Measurements from ENCODE around the gene LLCFC1.

Gene LLCFC1

DNA sequence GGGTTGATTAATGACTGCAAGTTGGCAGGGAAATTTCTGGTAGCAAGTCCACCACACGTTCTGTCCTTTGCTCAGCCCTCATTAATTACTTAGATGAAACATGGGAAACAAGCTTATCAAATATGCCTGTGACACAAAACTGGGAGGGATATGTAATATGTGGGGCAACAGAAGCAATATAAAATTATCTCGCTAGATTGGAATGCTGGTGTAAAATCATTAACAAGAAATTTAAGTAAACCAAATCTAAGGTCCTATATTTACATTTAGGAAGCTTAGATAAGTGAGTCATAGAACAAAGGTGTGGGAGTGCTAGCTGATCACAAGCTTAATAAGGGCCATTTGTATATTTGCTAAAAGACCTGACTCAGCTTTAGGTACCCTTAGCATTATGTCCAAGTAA lies 29.3 kb upstream of the LLCFC1 start:
- no peak for DNase-seq (ENCODE audit: extremely low read depth in 1 of 2, low read depth in 1 of 2)

DNA sequence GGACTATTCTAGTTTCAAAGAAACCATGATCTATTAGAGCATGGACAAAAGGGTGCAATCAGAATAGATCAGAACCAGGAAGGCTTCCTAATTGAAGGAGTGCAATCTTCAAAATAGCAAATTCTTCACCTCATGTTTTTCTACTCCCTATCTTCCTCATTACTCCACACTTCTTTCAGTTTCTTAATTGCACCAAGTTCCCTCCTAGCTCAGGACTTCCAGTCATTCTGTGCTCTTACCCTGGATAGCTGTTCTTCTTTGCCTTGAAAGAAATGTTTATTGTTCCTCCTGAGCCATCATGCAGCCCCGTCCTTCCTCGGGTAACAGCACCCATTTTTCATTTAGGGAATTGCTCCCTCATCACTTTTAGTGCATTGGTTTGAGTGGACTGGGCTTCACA lies 28.8 kb upstream of the LLCFC1 start:
- DNase-seq (ENCODE audit: extremely low read depth in 1 of 2, low read depth in 1 of 2): no peak

DNA sequence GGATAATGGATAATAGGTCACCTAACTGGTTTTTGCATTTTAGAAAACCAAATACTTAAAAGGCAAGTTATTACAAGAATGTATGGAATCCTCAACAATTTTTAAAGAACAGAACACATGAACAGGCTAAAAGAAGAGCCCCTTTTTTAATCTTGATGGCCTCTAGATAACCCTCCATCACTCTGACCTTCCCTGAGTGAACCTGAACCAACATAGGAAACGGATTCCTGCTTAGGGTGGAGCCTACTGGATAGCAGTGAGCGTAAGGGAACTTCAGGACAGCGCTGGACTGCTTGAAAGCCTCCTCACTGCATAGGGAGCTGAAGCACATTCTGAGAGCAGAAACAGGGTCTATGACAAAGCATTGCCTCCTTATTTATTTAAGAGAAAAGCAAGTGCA lies 26.2 kb upstream of the LLCFC1 start:
- no peak for DNase-seq (ENCODE audit: extremely low read depth in 1 of 2, low read depth in 1 of 2)

GRCh38 chr7:142913566-142913965 lies 25.7 kb upstream of the LLCFC1 start:
- DNase-seq (ENCODE audit: extremely low read depth in 1 of 2, low read depth in 1 of 2): no peak

- DNase-seq (ENCODE audit: extremely low read depth in 1 of 2, low read depth in 1 of 2): no peak
These were observed 25.2 kb upstream of the LLCFC1 start for GRCh38 chr7:142914121-142914520.

DNA sequence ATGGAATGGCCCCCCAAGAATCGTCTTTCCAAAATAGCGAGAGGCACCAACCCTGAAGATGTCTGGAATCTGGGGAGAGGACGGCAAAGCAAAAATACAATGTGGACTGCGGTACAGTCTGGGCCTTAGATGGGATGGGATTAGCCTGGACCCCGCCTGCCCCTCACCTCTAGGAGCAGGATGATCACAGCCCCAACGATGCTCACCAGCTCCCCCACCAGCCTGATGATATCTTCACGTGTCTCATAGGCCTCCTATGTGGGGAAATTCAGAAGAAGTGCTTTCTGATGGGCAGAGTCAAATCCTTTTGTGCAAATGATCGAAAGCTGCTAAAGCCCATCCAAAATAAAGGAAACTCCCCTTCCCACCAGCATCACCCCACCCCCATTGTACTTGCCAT lies 24.0 kb upstream of the LLCFC1 start:
- no peak for DNase-seq (ENCODE audit: extremely low read depth in 1 of 2, low read depth in 1 of 2)

DNA sequence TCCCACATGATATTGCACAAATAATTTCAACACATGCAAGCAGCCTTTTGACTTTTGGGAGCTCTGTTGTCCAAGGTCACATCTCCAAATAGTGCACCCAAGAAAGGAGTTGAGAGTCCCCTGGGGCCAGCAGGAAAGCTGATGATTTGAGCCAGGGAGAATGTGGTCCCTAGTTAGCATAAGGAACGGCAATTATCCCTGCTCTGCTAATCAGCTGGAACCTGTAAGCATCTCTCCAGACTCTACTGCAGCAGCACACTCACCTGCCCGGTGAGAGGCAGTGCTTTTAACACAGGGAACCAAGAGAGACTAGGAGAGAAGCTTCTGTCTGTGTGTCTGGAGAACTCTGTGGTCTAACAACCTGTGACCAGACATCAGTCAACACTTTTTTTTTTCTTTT lies 22.8 kb upstream of the LLCFC1 start:
- no peak for DNase-seq (ENCODE audit: extremely low read depth in 1 of 2, low read depth in 1 of 2)

- DNase-seq (ENCODE audit: extremely low read depth in 1 of 2, low read depth in 1 of 2): no peak
These were observed 21.8 kb upstream of the LLCFC1 start for GRCh38 chr7:142917447-142917846.

DNA sequence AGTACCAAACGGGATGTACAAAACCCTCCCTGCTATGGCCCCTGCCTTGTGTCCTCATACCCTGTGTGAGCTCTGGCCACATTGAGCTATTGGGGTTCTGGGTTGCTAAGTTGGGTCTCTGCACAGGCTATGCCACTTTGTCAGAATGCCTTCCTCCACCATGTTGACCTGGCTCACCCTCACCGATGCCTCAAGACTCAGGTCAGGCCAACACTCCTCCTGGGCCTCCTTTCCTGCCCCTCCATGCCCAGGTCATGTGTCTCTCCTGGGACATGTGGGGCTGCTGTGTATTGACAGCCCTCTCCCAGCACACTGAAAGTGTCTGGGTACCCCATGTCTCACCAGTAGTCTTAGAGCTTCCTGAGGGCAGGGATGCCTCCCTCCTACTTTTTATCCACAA lies 20.4 kb upstream of the LLCFC1 start:
- no peak for DNase-seq (ENCODE audit: extremely low read depth in 1 of 2, low read depth in 1 of 2)

DNA sequence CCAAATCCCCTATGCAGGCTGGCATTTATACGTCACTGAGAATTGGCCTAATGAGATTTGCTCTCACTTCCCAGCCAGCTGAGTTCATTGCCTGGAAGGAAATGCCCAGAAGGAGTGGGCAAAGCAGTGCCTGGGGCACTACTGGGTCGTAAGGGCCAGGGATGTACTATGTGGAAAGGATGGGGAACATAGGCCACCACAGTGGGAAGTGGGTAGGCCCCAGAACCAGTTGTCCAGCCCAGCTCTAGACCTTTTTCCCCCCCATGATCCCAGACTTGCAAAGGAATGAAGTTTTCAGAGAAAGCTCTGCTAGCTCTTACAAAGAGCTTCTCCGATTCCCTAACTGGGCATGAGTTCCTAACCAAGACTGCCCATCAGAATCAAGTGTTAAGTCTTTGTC lies 19.6 kb upstream of the LLCFC1 start:
- DNase-seq (ENCODE audit: extremely low read depth in 1 of 2, low read depth in 1 of 2): no peak

- DNase-seq (ENCODE audit: extremely low read depth in 1 of 2, low read depth in 1 of 2): no peak
These were observed 15.9 kb upstream of the LLCFC1 start for GRCh38 chr7:142923391-142923790.

- no peak for DNase-seq (ENCODE audit: extremely low read depth in 1 of 2, low read depth in 1 of 2)
These were observed 13.9 kb upstream of the LLCFC1 start for GRCh38 chr7:142925413-142925812.

DNA sequence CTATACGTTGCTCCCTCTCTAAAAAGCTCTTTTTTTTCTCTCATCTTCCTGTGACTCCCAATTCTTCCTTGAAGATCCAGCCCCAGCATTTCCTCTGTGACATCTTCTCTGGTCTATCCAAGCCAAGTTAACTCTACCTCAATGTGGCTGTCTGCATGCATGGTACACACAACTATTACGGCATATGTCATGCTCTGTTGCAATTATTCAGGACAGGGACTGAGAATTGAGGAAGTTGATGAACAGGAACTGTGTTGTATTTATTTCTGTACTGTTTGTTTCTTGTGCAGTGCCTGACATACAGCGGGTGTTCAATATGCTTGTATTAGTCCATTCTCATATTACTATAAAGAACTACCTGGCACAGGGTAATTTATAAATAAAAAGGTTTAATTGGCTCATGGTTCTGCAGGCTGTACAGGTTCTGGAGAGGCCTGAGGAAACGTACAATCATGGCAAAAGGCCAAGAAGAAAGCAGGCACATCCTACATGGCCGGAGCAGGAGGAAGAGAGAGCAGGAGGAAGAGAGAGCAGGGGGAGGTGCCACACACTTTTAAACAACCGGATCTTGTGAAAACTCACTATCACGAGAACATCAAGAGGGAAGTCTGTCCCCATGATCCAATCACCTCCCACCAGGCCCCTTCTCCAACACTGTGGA lies 12.1 kb upstream of the LLCFC1 start:
- no peak for DNase-seq (ENCODE audit: extremely low read depth in 1 of 2, low read depth in 1 of 2)

GRCh38 chr7:142927949-142928348 lies 11.3 kb upstream of the LLCFC1 start:
- DNase-seq (ENCODE audit: extremely low read depth in 1 of 2, low read depth in 1 of 2): no peak

- DNase-seq (ENCODE audit: extremely low read depth in 1 of 2, low read depth in 1 of 2): no peak
These were observed 9.1 kb upstream of the LLCFC1 start for GRCh38 chr7:142930126-142930730.

DNA sequence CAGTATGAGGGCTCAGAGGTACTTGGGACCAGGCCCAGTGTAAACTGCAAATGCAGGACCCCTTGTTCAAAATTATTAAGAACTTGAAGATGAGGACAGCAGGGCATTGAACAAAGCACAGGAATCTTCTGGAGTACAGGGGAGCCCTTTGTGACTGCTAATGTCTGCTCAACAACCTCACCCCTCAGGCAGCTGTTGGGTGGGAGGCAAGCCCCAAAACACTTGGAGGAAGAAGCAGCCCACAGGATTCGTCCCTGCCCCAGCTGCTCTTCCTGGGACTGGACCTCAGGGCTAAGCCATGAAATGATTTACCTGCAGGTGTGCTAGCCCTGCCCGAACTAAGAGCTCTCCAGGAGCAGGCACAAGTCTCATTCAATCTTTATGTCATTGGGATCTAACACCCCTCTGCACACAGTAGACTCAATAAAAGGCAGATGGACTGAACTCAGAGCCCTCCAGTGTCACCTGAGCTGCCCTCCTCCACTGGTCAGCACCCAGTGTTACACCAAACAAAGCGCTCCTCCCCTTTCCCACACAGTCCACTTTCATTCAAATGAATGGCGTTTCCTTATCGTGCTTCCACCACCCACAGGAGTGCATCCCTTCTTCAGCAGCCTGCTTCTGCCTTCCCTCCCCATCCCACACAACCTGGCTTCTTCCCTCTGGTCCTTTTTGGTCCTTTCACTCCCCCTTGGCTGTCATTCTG lies 6.7 kb upstream of the LLCFC1 start:
- no peak for DNase-seq (ENCODE audit: extremely low read depth in 1 of 2, low read depth in 1 of 2)

DNA sequence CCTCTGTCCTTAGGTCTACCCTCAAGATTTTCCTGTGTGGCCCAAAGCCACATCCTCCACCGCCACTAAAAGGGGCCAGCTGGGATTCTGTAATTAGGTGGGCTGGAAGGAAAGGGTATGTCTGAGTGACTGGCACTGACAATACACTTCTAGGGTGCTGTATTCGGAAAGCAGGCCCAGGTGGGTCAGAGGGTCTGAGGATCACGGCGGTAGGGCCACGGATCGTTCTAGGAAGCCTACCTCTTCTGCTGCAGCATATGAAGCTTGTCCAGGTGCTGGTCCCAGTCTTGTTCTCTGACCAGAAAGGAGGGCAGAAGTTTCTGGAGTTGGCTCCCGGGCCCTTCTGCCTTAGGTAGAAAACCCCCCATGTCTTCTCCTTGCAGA lies 6.2 kb upstream of the LLCFC1 start:
- no peak for DNase-seq (ENCODE audit: extremely low read depth in 1 of 2, low read depth in 1 of 2)

- DNase-seq (ENCODE audit: extremely low read depth in 1 of 2, low read depth in 1 of 2): no peak
These were observed 5.7 kb upstream of the LLCFC1 start, which contains the start of gene TRPV5 for GRCh38 chr7:142933624-142934023. TSS of gene TRPV5 (minus strand) at chr7:142933746. CDS start at chr7:142933459, 287 bp downstream.

DNA sequence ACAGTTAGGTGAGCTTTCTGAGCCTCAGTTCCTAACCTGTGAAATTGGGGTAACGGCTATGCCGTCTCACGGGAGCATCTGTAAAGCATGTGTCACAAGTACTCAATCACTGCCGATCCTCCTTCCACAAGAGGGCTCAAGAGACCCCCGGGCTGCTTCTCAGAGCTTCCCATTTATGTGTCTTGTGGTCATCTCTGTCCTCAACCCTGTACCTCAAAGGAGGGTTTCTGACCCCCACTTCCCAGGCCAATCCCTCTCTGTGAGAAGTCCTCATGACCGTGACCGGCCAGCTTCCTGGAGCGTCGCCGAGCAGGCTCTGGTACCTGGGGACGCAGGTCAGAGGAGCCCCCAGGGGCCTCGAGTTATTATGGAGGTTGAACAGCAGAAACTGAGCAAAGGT lies 5.2 kb upstream of the LLCFC1 start:
- DNase-seq (ENCODE audit: extremely low read depth in 1 of 2, low read depth in 1 of 2): no peak

GRCh38 chr7:142935941-142936565 lies 3.2 kb upstream of the LLCFC1 start:
- DNase-seq (ENCODE audit: extremely low read depth in 1 of 2, low read depth in 1 of 2): no peak

DNA sequence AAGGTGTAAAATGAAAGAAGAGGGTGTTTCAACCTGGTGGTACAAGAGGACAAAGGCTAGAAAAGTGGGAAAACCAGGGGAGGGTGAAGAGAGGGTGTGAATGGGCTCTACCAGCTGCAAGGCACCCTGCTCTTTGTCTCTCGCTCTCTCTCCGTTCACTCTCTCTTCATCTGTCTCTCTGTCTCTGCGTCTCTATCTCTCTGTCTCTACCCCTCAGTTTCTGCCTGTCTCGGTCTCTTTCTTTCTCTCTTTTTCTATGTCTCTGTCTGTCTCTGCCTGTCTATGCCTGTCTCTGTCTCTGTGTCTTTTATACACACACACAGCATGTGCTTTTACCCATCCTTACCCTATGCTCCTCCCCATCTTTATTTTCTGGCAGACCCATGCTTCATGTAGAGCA lies 673 bp upstream of the LLCFC1 start:
- DNase-seq (ENCODE audit: extremely low read depth in 1 of 2, low read depth in 1 of 2): no peak

All from activated CD8-positive, alpha-beta memory T cell treated with anti-CD3 and anti-CD28 coated beads for 1 hour (primary cell).